GF-D8 (cell line): ENCODE measurements around the gene SMIM14.
"Not testable (repeated sequence)": the region's sequence is repeated elsewhere in the genome, so short reads cannot be mapped to it uniquely, and the experiment has no call there.

Experiments used
- DNase-seq: peaks from one replicate; lab custom pipeline; 2025; lab: John Stamatoyannopoulos, UW

Gene SMIM14

GRCh38 chr4:39530682-39531081, 108.0 kb downstream of the SMIM14 start:
- no peak for DNase-seq

DNA sequence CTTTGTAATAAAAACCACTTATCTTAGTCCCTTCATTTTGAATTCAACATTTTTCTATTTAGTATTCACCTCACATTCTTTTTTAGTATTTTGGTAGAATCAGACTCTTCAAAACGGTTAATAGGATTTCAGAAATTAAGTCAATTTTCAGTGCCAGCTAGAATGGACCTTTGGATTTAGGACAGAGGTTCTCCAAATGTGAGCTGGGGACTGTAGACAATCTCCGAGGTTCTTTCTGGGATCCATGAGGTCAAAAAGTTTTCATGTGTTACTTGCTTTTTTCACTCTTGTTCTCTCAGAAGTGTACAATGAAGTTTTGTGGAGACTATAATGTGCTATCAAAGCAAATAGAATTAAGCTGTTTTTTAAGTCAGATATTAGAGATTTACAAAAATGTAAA, 109.1 kb downstream of the SMIM14 start:
- DNase-seq: no peak

GRCh38 chr4:39528061-39528465, 110.6 kb downstream of the SMIM14 start:
- no peak for DNase-seq

DNA sequence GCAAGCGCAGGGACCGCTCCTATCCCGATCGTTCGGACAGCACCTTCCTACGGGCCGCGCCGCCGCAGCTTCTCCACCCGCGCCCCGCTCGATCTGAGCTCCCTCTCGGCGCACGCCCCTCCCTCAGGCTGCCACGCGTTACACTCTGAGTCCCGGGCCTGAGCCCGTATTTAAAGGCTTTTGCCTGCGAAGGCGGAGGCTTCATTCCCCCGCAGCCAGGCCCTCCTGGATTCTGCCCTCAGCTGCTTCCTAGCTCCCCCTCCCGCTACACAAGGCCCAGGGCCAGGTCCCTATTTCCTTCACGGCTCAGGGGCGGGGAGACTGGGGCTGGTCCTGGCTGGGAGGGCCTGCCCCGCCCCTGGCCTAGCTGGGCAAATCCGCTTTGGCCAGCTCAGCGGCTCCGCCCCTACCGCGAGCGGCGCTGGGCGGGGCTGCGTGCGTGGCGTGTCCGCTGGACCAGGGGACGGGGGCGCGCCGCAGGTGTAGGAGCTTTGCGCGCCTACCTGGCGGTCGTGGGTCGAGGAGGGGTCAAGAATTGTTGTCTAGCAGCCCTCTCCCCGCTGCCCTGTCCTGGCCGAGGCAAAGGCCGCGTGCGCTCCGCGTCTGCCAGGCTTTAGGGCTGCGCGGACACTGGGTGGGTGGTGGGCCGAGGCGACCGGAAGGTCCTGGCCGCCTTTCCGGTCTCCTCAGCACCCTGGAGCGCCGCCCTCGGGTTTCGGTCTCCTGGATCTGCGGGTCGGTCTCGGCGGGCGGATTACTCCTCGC, 111.2 kb downstream of the SMIM14 start, which contains the start of gene UGDH:
TSS of gene UGDH (minus strand) at position 144 of the 765 bp plus-strand sequence. CDS start 5,927 bp downstream, outside the sequence.
- peak; percentile 80 for DNase-seq

- DNase-seq: no peak
Observed at GRCh38 chr4:39526765-39527295, 111.8 kb downstream of the SMIM14 start.

DNA sequence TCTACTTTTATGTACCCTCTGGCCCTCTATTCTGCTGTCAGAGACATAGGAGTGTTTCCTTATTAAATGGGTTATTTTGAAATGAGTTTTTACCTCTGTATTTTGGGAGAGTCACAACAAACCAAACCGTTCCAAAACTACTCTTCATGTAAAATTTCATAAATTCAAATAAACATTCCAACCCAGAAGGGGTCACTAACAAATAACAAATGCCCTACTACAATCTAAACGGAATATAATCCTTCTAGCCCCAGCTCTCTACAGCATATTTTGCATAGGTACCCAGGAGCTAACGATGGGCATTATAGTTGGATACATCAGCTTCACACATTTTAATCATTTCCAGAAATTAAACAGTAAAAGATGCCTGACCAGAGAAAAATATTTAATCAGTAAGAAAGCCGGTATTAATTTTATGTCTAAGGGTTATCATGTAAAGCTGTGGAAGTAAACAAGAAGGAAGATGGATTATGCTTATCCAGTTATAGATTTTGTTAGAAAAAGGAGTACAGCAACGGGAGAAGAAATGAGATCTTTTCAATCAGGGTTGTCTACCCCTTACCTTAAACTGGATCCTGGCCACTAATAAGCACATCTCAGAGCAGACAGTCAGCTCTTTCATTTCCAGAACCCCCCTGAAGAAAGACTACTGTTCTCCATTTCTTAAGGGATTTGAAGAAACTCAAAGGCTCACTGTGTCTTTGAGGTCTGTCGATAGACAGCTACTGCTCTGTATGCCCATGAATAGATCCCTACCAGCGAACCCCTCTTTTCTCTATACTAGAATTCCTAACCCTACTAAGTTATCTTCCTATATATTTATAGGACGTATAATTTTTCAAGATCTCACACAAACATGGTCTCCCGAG, 112.6 kb downstream of the SMIM14 start:
- DNase-seq: no peak

DNA sequence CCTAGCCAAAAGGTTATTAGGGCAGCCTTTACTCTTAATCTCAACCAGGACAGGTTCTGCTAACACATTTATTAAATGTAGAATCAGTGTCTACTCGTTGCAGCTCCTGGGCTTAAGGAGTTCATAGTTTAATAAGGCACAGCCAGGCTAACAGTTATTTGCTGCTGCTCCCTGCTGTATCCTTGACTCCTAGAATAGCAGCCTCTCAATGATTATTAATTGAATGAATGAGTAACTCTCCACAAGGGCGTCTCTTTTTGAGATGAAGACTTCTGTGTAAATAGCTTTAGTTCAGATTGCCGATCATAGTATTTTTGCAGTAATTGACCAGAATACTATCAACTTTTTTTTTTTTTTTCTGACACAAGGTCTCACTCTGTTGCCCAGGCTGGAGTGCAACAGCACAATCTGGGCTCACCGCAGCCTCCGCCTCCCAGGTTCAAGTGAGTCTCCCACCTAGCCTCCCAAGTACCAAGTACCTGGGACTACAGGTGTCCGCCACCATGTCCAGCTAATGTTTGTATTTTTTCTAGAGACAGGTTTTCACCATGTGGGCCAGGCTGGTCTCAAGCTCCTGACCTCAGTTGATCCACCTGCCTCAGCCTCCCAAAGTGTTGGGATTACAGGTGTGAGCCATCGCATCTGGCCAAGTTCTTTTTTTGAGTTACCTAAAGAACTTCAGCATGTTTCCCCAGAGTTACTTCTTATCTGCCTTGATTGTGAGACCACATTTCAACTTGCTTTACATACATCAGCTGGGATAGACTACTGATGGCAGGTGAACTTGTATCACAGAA, 114.3 kb downstream of the SMIM14 start:
- DNase-seq: no peak

DNA sequence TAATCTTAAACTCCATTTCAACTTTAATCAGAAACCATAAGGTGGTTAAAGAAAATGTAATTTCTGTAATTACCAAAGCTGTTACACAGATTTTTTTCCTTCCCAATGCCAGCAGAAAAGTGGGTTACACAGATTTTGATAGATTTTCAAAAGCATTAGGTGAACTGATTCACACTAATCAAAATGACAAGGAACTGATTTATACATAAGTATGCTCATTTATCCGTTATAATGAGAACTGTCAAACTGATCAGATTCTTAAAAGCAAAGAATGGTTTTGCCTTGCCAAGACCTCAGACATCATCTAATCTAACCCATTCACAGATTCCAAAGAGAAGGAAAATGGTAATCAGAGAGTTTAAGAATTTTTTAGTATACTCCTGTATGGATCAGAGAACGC, 116.6 kb downstream of the SMIM14 start:
- no peak for DNase-seq

GRCh38 chr4:39521253-39521919, 117.3 kb downstream of the SMIM14 start:
- DNase-seq: no peak

- DNase-seq: no peak
Observed at GRCh38 chr4:39518484-39518883, 120.2 kb downstream of the SMIM14 start.

GRCh38 chr4:39516407-39516966, 122.2 kb downstream of the SMIM14 start:
- DNase-seq: no peak

GRCh38 chr4:39515669-39516401, 122.8 kb downstream of the SMIM14 start:
- not testable (repeated sequence) for DNase-seq

GRCh38 chr4:39514888-39515401, 123.7 kb downstream of the SMIM14 start:
- DNase-seq: no peak

DNA sequence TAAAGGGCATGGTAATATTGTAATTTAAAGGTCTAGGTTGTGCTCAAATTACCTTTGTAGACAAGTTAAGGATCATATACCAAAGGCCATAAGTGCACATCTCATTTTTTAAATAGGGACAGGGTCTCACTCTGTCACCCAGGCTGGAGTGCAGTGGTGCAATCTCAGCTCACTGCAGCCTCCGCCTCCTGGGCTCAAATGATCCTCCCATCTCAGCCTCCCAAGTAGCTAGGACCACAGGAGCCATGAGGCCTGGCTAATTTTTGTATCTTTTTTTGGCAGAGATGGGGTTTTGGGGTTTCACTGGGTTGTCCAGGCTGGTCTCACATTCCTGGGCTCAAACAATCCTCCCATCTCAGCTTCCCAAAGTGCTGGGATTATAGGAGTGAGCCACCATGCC, 124.4 kb downstream of the SMIM14 start:
- DNase-seq: not testable (repeated sequence)

GRCh38 chr4:39510348-39510929, 128.2 kb downstream of the SMIM14 start:
- no peak for DNase-seq

GRCh38 chr4:39505581-39505980, 133.1 kb downstream of the SMIM14 start:
- no peak for DNase-seq

GRCh38 chr4:39504538-39504937, 134.1 kb downstream of the SMIM14 start:
- DNase-seq: no peak

DNA sequence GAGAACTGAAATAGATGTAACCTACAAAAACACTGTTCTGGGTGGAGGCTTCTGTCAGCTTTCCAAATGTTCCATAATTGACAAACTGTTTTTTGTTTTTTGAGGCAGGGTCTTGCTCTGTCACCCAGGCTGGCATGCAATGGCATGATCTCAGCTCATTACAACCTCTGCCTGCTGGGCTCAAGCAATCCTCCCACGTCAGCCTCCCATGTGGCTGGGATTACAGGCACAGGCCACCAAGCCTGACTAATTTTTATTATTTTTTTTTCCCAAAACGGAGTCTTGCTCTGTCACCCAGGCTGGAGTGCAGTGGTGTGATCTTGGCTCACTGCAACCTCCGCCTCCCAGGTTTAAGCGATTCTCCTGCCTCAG, 136.0 kb downstream of the SMIM14 start:
- DNase-seq: not testable (repeated sequence)

GRCh38 chr4:39502019-39502663, 136.5 kb downstream of the SMIM14 start:
- DNase-seq: no peak
